ENCODE data around the gene MAGI1. TPM values are rescaled to one million over a fixed set of nuclear protein-coding genes. Genes with fewer than 3 reads are reported as not detected.
"Not testable (repeated sequence)": the region's sequence is repeated elsewhere in the genome, so short reads cannot be mapped to it uniquely, and the experiment has no call there.

The MAGI1 gene
- total and polyA plus RNA-seq, 7 experiments from 2014 or later, result 0.39 TPM; not detected in 6

DNA sequence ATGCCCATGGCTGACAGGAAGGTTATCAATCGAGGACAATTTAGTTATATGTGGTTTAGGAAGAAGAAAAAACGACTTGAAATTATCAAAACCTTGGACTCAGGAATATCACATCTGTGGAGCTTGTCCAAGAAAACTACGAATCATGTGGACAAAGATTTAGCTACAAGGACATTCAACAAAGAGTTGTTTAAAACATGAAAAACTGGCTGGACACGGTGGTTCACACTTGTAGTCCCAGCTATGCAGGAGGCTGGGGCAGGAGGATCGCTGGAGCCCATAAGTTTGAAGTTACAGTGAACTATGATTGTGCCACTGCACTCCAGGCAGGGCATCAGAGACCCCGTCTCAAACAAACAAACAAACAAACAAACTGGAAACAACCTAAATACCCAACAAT is 142.4 kb downstream of the MAGI1 start:
- H3K9me3 ChIP-seq (ENCODE audit: control insufficient read depth in 2 of 3, low read length in 3 of 3), result no peaks in the 10 kb centered on the region
- no peak overlapping the region for H3K27ac ChIP-seq (ENCODE audit: low read depth, low read length)
- intact Hi-C loops (cut with micrococcal nuclease), result no loop called here
- Mint-ChIP-seq H3K4me3 (no peak overlapping the region), H3K9me3 (peaks cover 0 to 4% (median 0%) of the 10 kb centered on the region in 11 donors), H3K27ac (no peak overlapping the region), H3K4me1 (no peaks in the 10 kb centered on the region), H3K27me3 (peaks cover 0 to 8% (median 0%) of the 10 kb centered on the region in 5 donors), H3K36me3 (no peaks in the 10 kb centered on the region)
- no peaks in the 10 kb centered on the region for H3K36me3 ChIP-seq (ENCODE audit: control insufficient read depth in 2 of 3, insufficient read depth in 3 of 3, low read length in 3 of 3)
- H3K27me3 ChIP-seq (ENCODE audit: control insufficient read depth in 2 of 2, insufficient read depth in 2 of 2, low read length in 2 of 2), result no peaks in the 10 kb centered on the region
- ChIA-PET POLR2A (no interaction called here), CTCF (no interaction called here)
- DNase-seq (no peak), ATAC-seq (no peak)
- no peak overlapping the region for H3K4me3 ChIP-seq (ENCODE audit: low read length)
- no peaks in the 10 kb centered on the region for H3K4me1 ChIP-seq (ENCODE audit: control insufficient read depth in 2 of 2, insufficient read depth in 2 of 2, low read length in 2 of 2)

DNA sequence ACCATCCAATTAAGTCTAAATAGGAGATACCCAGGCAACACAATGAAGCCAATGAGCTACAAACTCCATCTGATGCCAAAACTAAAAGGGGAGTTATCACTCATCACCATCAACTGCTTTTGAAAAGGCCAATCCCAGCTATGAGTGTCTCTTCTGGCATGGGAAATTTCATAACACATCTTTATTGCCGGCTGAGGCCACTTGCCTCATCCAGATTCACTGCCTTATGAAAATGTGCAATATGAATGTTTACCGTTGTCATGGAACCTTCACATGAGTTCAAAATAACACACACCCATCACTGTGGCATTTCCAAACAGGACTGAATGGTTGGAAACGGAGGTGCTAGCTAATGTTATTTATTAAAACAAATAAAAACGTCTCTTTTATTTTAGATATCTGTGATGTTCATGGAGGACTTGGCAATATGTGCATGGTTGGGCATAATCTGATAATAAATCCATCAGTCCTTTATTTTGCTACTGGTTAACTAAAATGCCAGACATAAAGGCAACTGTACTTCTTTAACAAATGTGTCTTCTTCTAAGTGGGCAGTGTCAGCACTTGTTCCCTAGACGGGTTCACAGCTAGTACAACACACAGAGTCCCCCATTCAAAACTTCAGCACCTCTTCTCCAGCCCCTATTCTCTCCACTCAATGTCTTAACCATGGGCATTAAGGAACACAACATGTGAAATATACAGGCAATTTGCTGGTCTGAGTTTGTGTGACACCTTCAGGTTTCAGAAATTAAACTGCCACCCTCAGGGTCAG is 143.9 kb downstream of the MAGI1 start:
- Mint-ChIP-seq H3K4me1 (no peaks in the 10 kb centered on the region), H3K27ac (no peak overlapping the region), H3K27me3 (peaks cover 0 to 12% (median 0%) of the 10 kb centered on the region in 5 donors), H3K36me3 (no peaks in the 10 kb centered on the region), H3K4me3 (no peak overlapping the region), H3K9me3 (peaks cover 0 to 5% (median 0%) of the 10 kb centered on the region in 11 donors)
- ChIA-PET CTCF (no interaction called here), POLR2A (no interaction called here)
- intact Hi-C loops (cut with micrococcal nuclease), result no loop called here
- H3K4me3 ChIP-seq (ENCODE audit: low read length), result no peak overlapping the region
- no peaks in the 10 kb centered on the region for H3K4me1 ChIP-seq (ENCODE audit: control insufficient read depth in 2 of 2, insufficient read depth in 2 of 2, low read length in 2 of 2)
- no peaks in the 10 kb centered on the region for H3K9me3 ChIP-seq (ENCODE audit: control insufficient read depth in 2 of 3, low read length in 3 of 3)
- DNase-seq, result no peak
- no peak overlapping the region for H3K27ac ChIP-seq (ENCODE audit: low read depth, low read length)
- no peaks in the 10 kb centered on the region for H3K27me3 ChIP-seq (ENCODE audit: control insufficient read depth in 2 of 2, insufficient read depth in 2 of 2, low read length in 2 of 2)
- no peak for ATAC-seq
- H3K36me3 ChIP-seq (ENCODE audit: control insufficient read depth in 2 of 3, insufficient read depth in 3 of 3, low read length in 3 of 3), result no peaks in the 10 kb centered on the region

DNA sequence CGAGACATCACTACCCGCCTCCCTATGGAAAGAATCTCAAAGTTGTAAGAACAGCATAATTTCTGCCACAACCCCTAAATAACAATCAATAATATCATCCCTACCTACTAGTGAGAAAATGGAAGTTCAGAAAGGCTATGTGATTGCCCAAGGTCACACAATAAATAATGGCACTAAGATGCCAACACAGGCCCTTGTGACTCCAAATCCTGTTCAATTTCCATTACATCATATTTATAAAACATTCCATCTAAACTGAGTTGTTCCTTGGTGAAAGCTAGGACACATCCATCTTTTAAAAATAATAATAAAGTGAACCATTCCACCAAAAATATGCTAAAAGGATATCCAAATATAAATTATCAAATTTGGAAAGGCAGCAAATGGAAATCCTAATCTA is 144.6 kb downstream of the MAGI1 start:
- H3K4me3 Mint-ChIP-seq, result no peak overlapping the region
- H3K4me1 ChIP-seq (ENCODE audit: control insufficient read depth in 2 of 2, insufficient read depth in 2 of 2, low read length in 2 of 2), result no peaks in the 10 kb centered on the region
- no peaks in the 10 kb centered on the region for H3K4me1 Mint-ChIP-seq
- no peak overlapping the region for H3K27ac ChIP-seq (ENCODE audit: low read depth, low read length)
- DNase-seq, result no peak
- CTCF ChIA-PET, result no interaction called here
- H3K9me3 Mint-ChIP-seq, result peaks cover 0 to 5% (median 0%) of the 10 kb centered on the region in 11 donors
- no peaks in the 10 kb centered on the region for H3K36me3 Mint-ChIP-seq
- H3K27me3 Mint-ChIP-seq, result peaks cover 0 to 12% (median 0%) of the 10 kb centered on the region in 5 donors
- H3K27ac Mint-ChIP-seq, result no peak overlapping the region
- POLR2A ChIA-PET, result no interaction called here
- H3K36me3 ChIP-seq (ENCODE audit: control insufficient read depth in 2 of 3, insufficient read depth in 3 of 3, low read length in 3 of 3), result no peaks in the 10 kb centered on the region
- ATAC-seq, result no peak
- no peak overlapping the region for H3K4me3 ChIP-seq (ENCODE audit: low read length)
- H3K27me3 ChIP-seq (ENCODE audit: control insufficient read depth in 2 of 2, insufficient read depth in 2 of 2, low read length in 2 of 2), result no peaks in the 10 kb centered on the region
- intact Hi-C loops (cut with micrococcal nuclease), result no loop called here
- H3K9me3 ChIP-seq (ENCODE audit: control insufficient read depth in 2 of 3, low read length in 3 of 3), result no peaks in the 10 kb centered on the region

DNA sequence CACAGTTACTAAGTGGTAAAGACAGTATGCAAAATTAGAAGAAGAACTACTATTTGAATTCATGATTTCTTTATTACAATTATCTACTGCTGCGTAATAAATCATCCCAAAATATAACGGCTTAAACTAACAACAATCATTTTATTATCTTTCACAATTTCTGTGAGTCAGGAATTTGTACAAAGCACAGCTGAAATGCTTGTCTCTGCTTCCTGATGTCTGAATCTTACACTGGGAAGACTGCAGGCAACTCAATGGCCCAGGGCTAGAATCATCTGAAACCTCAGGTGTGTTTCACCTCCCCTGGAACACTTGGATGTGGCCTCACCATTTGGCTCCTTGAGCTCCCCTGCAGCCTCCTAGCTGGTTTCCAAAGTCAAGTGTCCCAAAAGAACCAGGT is 145.1 kb downstream of the MAGI1 start:
- no peaks in the 10 kb centered on the region for H3K4me1 ChIP-seq (ENCODE audit: control insufficient read depth in 2 of 2, insufficient read depth in 2 of 2, low read length in 2 of 2)
- ChIA-PET CTCF (no interaction called here), POLR2A (no interaction called here)
- H3K27ac Mint-ChIP-seq, result no peak overlapping the region
- no peak for DNase-seq
- no peaks in the 10 kb centered on the region for H3K36me3 Mint-ChIP-seq
- no peak for ATAC-seq
- H3K9me3 Mint-ChIP-seq, result peaks cover 0 to 5% (median 0%) of the 10 kb centered on the region in 11 donors
- no peaks in the 10 kb centered on the region for H3K36me3 ChIP-seq (ENCODE audit: control insufficient read depth in 2 of 3, insufficient read depth in 3 of 3, low read length in 3 of 3)
- H3K4me3 Mint-ChIP-seq, result no peak overlapping the region
- peaks cover 0 to 12% (median 0%) of the 10 kb centered on the region in 5 donors for H3K27me3 Mint-ChIP-seq
- no peak overlapping the region for H3K27ac ChIP-seq (ENCODE audit: low read depth, low read length)
- no peak overlapping the region for H3K4me3 ChIP-seq (ENCODE audit: low read length)
- H3K9me3 ChIP-seq (ENCODE audit: control insufficient read depth in 2 of 3, low read length in 3 of 3), result no peaks in the 10 kb centered on the region
- intact Hi-C loops (cut with micrococcal nuclease), result no loop called here
- H3K4me1 Mint-ChIP-seq, result no peaks in the 10 kb centered on the region
- no peaks in the 10 kb centered on the region for H3K27me3 ChIP-seq (ENCODE audit: control insufficient read depth in 2 of 2, insufficient read depth in 2 of 2, low read length in 2 of 2)

DNA sequence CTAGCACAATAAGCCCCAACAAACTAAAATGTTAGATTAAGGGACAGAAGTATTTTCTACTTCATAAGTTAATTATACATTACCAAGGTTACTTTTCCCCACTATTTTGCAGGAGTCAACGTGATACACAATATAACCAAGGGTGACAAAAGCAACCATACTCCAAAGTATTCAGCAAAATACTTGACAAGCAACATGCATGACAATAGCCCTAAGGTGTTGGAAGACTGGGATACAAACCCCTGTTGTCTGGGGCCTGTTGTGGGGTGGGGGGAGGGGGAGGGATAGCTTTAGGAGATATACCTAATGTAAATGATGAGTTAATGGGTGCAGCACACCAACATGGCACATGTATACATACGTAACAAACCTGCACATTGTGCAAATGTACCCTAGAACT is 147.2 kb downstream of the MAGI1 start:
- DNase-seq; CTCF ChIA-PET; H3K9me3 ChIP-seq (ENCODE audit: control insufficient read depth in 2 of 3, low read length in 3 of 3); H3K36me3 Mint-ChIP-seq; H3K36me3 ChIP-seq (ENCODE audit: control insufficient read depth in 2 of 3, insufficient read depth in 3 of 3, low read length in 3 of 3); H3K4me1 Mint-ChIP-seq; H3K9me3 Mint-ChIP-seq; ATAC-seq; H3K4me3 Mint-ChIP-seq; POLR2A ChIA-PET; H3K4me3 ChIP-seq (ENCODE audit: low read length); H3K27ac ChIP-seq (ENCODE audit: low read depth, low read length); H3K4me1 ChIP-seq (ENCODE audit: control insufficient read depth in 2 of 2, insufficient read depth in 2 of 2, low read length in 2 of 2); H3K27ac Mint-ChIP-seq; H3K27me3 ChIP-seq (ENCODE audit: control insufficient read depth in 2 of 2, insufficient read depth in 2 of 2, low read length in 2 of 2); intact Hi-C loops (cut with micrococcal nuclease): not testable (repeated sequence)
- peaks cover 0 to 12% (median 0%) of the 10 kb centered on the region in 5 donors for H3K27me3 Mint-ChIP-seq

DNA sequence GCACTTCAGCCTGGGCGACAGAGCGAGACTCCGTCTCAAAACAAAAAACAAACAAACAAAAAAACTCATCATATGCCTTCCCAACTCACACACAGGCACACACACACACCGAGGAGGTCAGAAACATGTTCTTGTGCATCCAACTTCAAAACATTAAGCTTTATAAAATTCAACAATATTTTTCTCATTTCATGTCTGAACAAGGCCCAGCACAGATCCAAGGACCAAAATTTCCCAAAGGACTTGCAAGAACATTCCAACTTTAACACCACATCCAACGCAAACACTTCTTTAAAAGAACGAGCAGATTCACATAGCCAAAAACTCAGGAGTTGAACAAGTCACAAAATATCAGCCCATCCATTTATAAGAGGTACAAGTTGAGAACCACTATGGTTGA is 148.4 kb downstream of the MAGI1 start:
- ATAC-seq (no peak), DNase-seq (no peak)
- Mint-ChIP-seq H3K9me3 (peaks cover 0 to 7% (median 3%) of the 10 kb centered on the region in 11 donors), H3K4me3 (no peak overlapping the region), H3K36me3 (no peaks in the 10 kb centered on the region), H3K27ac (no peak overlapping the region), H3K27me3 (peaks cover 0 to 16% (median 0%) of the 10 kb centered on the region in 5 donors), H3K4me1 (no peaks in the 10 kb centered on the region)
- Histone ChIP-seq H3K4me3 (ENCODE audit: low read length) (no peak overlapping the region), H3K27me3 (ENCODE audit: control insufficient read depth in 2 of 2, insufficient read depth in 2 of 2, low read length in 2 of 2) (no peaks in the 10 kb centered on the region), H3K9me3 (ENCODE audit: control insufficient read depth in 2 of 3, low read length in 3 of 3) (no peaks in the 10 kb centered on the region), H3K27ac (ENCODE audit: low read depth, low read length) (no peak overlapping the region), H3K4me1 (ENCODE audit: control insufficient read depth in 2 of 2, insufficient read depth in 2 of 2, low read length in 2 of 2) (no peaks in the 10 kb centered on the region), H3K36me3 (ENCODE audit: control insufficient read depth in 2 of 3, insufficient read depth in 3 of 3, low read length in 3 of 3) (no peaks in the 10 kb centered on the region)
- CTCF ChIA-PET, result no interaction called here
- POLR2A ChIA-PET, result no interaction called here
- intact Hi-C loops (cut with micrococcal nuclease), result no loop called here

DNA sequence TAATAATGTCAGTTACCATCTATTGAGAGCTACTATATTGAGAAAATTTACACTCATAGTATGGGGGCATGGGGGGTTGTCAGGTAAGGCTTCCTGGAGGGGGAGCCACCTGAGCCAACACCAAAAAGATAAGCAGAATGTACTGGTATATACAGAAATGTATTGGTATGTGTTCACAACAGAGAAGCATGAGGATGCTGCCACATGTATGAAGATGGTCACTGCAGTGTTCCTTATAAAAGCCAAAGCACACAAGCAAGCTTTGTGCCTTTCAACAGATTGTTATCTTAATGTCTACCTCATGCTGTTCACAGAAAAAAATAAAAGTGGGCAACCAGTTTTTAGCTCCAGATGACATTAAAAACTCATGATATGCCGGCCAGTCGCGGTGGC is 149.0 kb downstream of the MAGI1 start:
- Histone ChIP-seq H3K36me3 (ENCODE audit: control insufficient read depth in 2 of 3, insufficient read depth in 3 of 3, low read length in 3 of 3) (no peaks in the 10 kb centered on the region), H3K27ac (ENCODE audit: low read depth, low read length) (no peak overlapping the region), H3K4me1 (ENCODE audit: control insufficient read depth in 2 of 2, insufficient read depth in 2 of 2, low read length in 2 of 2) (no peaks in the 10 kb centered on the region), H3K4me3 (ENCODE audit: low read length) (no peak overlapping the region), H3K27me3 (ENCODE audit: control insufficient read depth in 2 of 2, insufficient read depth in 2 of 2, low read length in 2 of 2) (no peaks in the 10 kb centered on the region), H3K9me3 (ENCODE audit: control insufficient read depth in 2 of 3, low read length in 3 of 3) (no peaks in the 10 kb centered on the region)
- peaks cover 0 to 16% (median 0%) of the 10 kb centered on the region in 5 donors for H3K27me3 Mint-ChIP-seq
- no peak overlapping the region for H3K4me3 Mint-ChIP-seq
- peaks cover 0 to 5% (median 3%) of the 10 kb centered on the region in 11 donors for H3K9me3 Mint-ChIP-seq
- H3K4me1 Mint-ChIP-seq, result no peaks in the 10 kb centered on the region
- H3K36me3 Mint-ChIP-seq, result no peaks in the 10 kb centered on the region
- intact Hi-C loops (cut with micrococcal nuclease), result no loop called here
- POLR2A ChIA-PET, result no interaction called here
- DNase-seq, result no peak
- no peak for ATAC-seq
- CTCF ChIA-PET, result no interaction called here
- no peak overlapping the region for H3K27ac Mint-ChIP-seq

All from naive thymus-derived CD4-positive, alpha-beta T cell (primary cell).